ENCODE data around the gene ELOVL6.

ELOVL6 gene

DNA sequence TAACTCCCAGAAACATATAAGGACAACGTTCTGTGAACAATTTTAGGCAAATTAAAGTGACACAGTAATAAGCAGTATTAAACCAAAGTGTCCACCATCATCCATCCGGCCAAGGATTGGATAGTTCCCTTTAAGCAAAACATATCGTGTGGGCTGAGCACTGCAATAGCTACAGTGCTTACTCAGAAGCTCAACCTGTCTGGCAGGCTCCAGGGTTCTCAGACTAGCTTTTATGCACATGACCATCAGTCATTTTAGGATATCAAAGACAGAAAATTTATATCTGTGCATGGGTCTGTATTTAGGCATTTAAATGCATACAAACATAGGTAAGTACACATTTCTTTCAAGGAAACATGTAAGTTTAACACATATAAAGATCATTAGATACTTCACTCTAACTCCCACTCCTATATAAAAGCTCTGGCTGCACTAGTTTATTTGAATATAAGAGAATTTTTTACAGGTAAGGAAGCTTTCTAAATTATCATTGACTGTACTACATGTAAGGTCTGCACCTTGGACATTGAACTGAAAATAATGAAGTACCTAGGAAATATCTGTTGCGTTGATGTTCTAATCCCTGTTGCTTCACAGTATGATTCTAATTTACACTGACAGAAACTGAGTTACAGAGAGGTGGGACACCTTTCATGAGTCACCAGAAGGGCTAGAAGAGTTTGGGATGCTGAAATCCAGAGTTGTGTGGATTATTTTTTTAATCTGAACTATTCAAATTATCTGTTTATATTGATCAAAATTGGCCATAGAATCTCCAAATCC lies 67.6 kb downstream of the ELOVL6 start:
- peak; percentile 31 for FAIRE-seq
- DNase-seq (ENCODE audit: insufficient read length, low spot score) = no peak

- FAIRE-seq (no peak), DNase-seq (ENCODE audit: insufficient read length, low spot score) (no peak)
Measured at GRCh38 chr4:110129544-110129943, 68.9 kb downstream of the ELOVL6 start.

- no peak for FAIRE-seq
- no peak for DNase-seq (ENCODE audit: insufficient read length, low spot score)
Measured at GRCh38 chr4:110128472-110128919, 69.9 kb downstream of the ELOVL6 start.

DNA sequence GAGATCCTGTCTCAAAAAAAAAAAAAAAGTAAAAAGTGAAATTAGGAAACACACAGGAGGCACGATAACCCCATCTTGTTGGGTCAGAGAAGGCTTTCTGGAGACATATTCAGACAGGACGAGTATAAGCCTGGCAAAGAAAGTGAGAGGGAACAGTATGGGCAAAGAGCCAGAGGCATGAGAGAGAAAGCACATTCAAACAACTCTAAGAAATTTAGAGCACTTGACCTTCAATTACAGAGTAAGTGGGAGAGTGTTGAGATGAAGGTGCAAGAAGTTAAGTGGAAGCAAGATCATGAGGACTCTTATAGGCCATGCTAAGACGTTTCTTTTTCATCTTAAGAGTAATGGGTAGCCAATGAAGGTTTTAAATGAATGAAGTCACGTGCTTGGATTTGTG lies 70.4 kb downstream of the ELOVL6 start:
- FAIRE-seq (no peak), DNase-seq (ENCODE audit: insufficient read length, low spot score) (no peak)

- DNase-seq (ENCODE audit: insufficient read length, low spot score) = no peak
- peak; percentile 42 for FAIRE-seq
Measured at GRCh38 chr4:110124711-110125110, 73.7 kb downstream of the ELOVL6 start.

- FAIRE-seq (no peak), DNase-seq (ENCODE audit: insufficient read length, low spot score) (no peak)
Measured at GRCh38 chr4:110122201-110122600, 76.2 kb downstream of the ELOVL6 start.

- FAIRE-seq (no peak), DNase-seq (ENCODE audit: insufficient read length, low spot score) (no peak)
Measured at GRCh38 chr4:110120506-110120905, 77.9 kb downstream of the ELOVL6 start.

DNA sequence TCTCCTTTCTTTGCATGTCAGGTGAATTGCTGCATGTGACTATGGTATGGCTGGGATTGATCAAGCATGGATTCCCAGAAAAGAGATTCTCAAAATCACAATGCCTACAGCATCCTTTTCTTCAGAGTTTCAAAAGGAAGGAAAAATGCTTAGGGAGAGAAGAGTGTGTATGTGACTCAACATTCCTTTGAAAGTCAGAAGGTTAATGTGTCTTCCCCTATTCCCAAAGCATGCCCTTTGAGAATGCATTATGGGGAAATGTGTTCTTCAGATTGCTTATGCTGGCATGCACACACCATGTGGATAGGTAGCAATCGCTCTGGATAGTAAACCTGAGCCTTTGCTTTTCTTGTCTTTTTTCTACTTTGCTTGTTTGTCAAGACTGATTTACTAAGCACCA lies 78.5 kb downstream of the ELOVL6 start:
- FAIRE-seq (peak; percentile 80), DNase-seq (ENCODE audit: insufficient read length, low spot score) (no peak)

DNA sequence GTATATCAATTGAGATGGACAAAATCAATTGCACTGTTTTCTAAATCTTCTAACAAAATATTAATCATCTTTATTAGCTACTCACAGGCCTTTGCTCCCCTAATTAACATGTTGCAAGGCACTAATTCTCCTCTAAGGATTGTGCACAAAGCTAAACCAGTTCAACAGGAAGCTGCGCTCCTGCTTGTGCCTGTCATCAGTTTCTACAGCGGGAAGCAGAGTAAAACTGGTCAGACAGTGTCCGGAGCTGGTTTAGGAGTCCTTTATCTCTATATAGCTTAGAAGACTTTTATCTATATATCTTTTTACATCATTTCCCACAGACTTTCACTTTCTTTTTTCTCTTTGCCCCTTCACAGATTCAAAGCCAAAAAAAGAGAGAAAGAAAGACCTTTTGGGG lies 79.1 kb downstream of the ELOVL6 start:
- no peak for FAIRE-seq

DNA sequence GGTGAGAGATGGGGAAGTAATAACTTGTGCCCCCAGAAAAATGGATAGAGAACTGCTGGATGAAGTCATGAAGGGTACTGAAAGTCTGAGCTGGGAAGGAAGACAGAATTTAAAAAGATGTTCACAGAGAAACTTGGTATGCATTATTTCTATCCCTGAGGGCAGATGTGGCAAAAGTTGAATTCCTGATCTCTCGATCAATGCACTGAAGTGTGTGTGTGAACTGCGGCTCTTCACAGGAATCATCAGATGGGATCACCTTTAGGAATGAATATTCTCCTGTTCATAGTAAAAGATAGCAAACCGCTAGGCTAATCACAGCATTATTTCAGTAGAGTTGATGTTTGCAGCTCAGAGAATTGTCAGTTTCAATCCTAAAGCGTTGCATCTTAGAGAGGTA lies 86.4 kb downstream of the ELOVL6 start:
- DNase-seq (ENCODE audit: insufficient read length, low spot score) (no peak), FAIRE-seq (peak; percentile 11)

More for the DNA sequence above, 79.1 kb downstream of the ELOVL6 start:
- no peak for DNase-seq (ENCODE audit: insufficient read length, low spot score)

GRCh38 chr4:110109455-110109854 lies 89.0 kb downstream of the ELOVL6 start:
- DNase-seq (ENCODE audit: insufficient read length, low spot score) = no peak

GRCh38 chr4:110108960-110109359 lies 89.5 kb downstream of the ELOVL6 start:
- FAIRE-seq (no peak), DNase-seq (ENCODE audit: insufficient read length, low spot score) (no peak)

More at GRCh38 chr4:110109455-110109854, 89.0 kb downstream of the ELOVL6 start:
- FAIRE-seq = no peak

- DNase-seq (ENCODE audit: insufficient read length, low spot score) (no peak), FAIRE-seq (peak; percentile 40)
Measured at GRCh38 chr4:110108422-110108821, 90.0 kb downstream of the ELOVL6 start.

GRCh38 chr4:110107866-110108265 lies 90.5 kb downstream of the ELOVL6 start:
- no peak for FAIRE-seq
- no peak for DNase-seq (ENCODE audit: insufficient read length, low spot score)

GRCh38 chr4:110106931-110107296 lies 91.5 kb downstream of the ELOVL6 start:
- FAIRE-seq = peak; percentile 39
- DNase-seq (ENCODE audit: insufficient read length, low spot score) = no peak

DNA sequence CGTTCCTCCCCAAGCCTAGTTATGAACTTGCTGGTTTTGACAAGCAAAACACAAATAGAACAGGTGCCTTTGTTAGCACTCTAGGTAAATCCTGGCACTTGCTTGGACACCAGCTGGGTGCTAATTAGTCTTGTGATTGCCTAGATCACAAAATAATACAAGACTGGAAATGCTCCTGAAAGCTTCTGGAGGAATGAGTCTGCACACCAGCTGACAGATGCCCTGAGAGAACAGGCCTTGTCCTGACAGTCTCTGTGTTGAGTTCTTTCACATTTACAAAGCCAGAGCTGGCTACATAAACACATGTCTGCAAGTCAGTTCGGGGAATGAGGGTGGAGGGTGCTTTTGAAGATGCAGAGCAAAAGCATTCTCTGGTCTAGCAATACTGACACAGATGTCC lies 93.8 kb downstream of the ELOVL6 start:
- FAIRE-seq = no peak

GRCh38 chr4:110099638-110100037 lies 98.8 kb downstream of the ELOVL6 start:
- DNase-seq (ENCODE audit: insufficient read length, low spot score) (no peak), FAIRE-seq (no peak)

More for the DNA sequence above, 93.8 kb downstream of the ELOVL6 start:
- no peak for DNase-seq (ENCODE audit: insufficient read length, low spot score)

DNA sequence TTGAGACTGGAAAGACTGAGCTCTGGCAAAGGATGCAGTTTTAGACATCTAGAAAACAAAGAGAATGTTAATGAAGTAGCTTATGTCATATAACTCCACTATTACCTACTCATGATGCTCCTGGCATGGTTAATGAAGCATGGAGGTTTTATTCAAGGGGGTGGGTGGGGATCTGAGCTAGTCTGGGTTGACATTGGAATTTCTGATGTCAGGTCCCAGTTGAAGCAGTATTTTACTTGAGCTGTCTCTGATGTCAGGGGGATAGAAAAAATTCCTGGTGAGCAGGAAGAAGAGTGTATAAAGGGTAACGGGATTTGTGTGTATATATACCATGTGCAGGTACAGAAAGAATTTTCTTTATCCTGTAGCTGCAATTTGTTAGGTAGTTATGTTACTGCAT lies 102.0 kb downstream of the ELOVL6 start:
- FAIRE-seq (no peak), DNase-seq (ENCODE audit: insufficient read length, low spot score) (no peak)

GRCh38 chr4:110092646-110093045 lies 105.8 kb downstream of the ELOVL6 start:
- FAIRE-seq (no peak), DNase-seq (ENCODE audit: insufficient read length, low spot score) (no peak)

DNA sequence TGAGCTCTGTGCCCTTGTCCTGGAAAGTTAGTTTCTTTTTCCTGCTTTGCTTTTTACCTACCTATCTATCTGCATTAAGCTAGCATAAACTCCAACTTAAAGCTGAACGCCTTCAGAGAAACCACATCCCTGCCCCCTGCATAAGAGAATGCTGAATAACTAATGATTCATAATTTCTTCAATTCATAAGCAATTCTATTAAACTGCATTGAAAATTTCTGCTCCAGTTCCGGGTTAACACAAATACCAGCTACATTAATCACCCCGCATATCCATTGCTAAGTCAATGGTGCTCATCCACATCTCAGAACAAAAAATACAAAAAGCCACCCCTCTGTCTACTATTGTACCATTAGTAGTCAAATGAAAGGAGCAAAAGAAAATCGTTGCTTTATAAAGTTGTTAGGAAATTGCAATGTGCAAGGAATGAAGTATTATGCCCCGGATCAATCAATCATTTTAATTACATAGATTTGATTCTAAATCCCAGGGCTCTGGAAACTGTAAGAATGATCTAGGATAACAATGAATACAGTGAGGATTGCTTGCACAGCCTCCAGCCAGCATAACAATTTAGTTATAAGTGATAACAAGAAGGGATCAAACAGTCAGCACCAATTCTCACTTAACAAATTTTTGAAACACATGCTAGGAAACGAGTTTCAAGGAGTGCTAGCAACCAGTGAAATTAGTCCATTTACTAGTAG lies 106.8 kb downstream of the ELOVL6 start:
- DNase-seq (ENCODE audit: insufficient read length, low spot score) (no peak), FAIRE-seq (no peak)

DNA sequence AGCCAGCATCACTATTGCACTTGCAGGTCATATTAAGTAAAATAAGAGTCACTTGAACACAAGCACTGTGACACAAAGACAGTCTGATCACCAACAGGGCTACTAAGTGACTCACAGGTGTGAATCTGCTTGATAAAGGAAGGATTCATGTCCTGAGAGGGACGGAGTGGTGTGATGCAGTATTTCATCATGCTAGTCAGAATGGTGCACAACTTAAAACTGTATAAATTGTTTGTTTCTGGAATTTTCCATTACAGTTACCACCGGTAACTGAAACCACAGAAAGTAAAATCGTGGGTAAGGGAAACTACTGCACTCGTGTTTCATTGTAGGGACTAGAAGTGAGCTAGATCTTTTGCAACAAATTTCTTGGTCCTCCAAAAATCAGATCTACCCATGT lies 109.7 kb downstream of the ELOVL6 start:
- peak; percentile 71 for FAIRE-seq
- no peak for DNase-seq (ENCODE audit: insufficient read length, low spot score)

GRCh38 chr4:110087070-110087708 lies 111.2 kb downstream of the ELOVL6 start:
- DNase-seq (ENCODE audit: insufficient read length, low spot score) (no peak), FAIRE-seq (no peak)
